Measurements from ENCODE around the gene FGGY.

DNA sequence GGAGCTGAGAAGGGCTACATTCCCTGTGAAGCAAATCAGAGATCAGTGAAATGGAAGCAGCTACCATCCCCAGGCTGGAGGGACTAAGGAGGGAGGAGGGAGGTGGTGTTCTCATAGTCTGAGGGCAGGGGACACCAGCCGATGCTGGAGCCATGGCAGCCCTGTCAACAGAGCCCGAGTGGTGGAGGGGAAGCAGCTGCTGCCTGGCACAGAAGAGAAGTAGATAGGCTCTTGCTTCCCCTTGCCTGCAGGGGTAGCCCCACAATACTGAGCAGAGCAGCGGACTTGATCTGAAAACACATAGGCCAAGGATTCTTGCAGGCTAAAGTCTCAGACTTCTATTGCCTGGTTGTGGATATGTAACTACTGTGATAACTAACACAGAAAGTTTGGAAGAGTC lies 255.1 kb downstream of the FGGY start:
- TF ChIP-seq, protein P1, sequence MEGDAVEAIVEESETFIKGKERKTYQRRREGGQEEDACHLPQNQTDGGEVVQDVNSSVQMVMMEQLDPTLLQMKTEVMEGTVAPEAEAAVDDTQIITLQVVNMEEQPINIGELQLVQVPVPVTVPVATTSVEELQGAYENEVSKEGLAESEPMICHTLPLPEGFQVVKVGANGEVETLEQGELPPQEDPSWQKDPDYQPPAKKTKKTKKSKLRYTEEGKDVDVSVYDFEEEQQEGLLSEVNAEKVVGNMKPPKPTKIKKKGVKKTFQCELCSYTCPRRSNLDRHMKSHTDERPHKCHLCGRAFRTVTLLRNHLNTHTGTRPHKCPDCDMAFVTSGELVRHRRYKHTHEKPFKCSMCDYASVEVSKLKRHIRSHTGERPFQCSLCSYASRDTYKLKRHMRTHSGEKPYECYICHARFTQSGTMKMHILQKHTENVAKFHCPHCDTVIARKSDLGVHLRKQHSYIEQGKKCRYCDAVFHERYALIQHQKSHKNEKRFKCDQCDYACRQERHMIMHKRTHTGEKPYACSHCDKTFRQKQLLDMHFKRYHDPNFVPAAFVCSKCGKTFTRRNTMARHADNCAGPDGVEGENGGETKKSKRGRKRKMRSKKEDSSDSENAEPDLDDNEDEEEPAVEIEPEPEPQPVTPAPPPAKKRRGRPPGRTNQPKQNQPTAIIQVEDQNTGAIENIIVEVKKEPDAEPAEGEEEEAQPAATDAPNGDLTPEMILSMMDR (IDR thresholded peaks at IDR 0.05; ENCODE audit: low read depth, low read length, missing input control) = no peak
- TF ChIP-seq FOXA1 (IDR thresholded peaks at IDR 0.05) (no peak), SP1 (IDR thresholded peaks at IDR 0.05) (no peak), RAD21 (IDR thresholded peaks at IDR 0.05) (no peak), TAF1 (conservative IDR thresholded peaks at IDR 0.05) (no peak), GABPA (IDR thresholded peaks at IDR 0.05 in 1 of 2, conservative IDR thresholded peaks at IDR 0.05 in 1 of 2) (no peak), YY1 (IDR thresholded peaks at IDR 0.05) (no peak)
- TF ChIP-seq, protein P2, sequence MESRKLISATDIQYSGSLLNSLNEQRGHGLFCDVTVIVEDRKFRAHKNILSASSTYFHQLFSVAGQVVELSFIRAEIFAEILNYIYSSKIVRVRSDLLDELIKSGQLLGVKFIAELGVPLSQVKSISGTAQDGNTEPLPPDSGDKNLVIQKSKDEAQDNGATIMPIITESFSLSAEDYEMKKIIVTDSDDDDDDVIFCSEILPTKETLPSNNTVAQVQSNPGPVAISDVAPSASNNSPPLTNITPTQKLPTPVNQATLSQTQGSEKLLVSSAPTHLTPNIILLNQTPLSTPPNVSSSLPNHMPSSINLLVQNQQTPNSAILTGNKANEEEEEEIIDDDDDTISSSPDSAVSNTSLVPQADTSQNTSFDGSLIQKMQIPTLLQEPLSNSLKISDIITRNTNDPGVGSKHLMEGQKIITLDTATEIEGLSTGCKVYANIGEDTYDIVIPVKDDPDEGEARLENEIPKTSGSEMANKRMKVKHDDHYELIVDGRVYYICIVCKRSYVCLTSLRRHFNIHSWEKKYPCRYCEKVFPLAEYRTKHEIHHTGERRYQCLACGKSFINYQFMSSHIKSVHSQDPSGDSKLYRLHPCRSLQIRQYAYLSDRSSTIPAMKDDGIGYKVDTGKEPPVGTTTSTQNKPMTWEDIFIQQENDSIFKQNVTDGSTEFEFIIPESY (IDR thresholded peaks at IDR 0.05) = no peak
- TF ChIP-seq, protein P3, sequence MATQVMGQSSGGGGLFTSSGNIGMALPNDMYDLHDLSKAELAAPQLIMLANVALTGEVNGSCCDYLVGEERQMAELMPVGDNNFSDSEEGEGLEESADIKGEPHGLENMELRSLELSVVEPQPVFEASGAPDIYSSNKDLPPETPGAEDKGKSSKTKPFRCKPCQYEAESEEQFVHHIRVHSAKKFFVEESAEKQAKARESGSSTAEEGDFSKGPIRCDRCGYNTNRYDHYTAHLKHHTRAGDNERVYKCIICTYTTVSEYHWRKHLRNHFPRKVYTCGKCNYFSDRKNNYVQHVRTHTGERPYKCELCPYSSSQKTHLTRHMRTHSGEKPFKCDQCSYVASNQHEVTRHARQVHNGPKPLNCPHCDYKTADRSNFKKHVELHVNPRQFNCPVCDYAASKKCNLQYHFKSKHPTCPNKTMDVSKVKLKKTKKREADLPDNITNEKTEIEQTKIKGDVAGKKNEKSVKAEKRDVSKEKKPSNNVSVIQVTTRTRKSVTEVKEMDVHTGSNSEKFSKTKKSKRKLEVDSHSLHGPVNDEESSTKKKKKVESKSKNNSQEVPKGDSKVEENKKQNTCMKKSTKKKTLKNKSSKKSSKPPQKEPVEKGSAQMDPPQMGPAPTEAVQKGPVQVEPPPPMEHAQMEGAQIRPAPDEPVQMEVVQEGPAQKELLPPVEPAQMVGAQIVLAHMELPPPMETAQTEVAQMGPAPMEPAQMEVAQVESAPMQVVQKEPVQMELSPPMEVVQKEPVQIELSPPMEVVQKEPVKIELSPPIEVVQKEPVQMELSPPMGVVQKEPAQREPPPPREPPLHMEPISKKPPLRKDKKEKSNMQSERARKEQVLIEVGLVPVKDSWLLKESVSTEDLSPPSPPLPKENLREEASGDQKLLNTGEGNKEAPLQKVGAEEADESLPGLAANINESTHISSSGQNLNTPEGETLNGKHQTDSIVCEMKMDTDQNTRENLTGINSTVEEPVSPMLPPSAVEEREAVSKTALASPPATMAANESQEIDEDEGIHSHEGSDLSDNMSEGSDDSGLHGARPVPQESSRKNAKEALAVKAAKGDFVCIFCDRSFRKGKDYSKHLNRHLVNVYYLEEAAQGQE (IDR thresholded peaks at IDR 0.05) = no peak
- TF ChIP-seq, protein P4, sequence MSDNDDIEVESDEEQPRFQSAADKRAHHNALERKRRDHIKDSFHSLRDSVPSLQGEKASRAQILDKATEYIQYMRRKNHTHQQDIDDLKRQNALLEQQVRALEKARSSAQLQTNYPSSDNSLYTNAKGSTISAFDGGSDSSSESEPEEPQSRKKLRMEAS (IDR thresholded peaks at IDR 0.05) = no peak

Data from liver (tissue), 3 donors.